ENCODE data around the gene IFI27.
"Not testable (repeated sequence)": the region's sequence is repeated elsewhere in the genome, so short reads cannot be mapped to it uniquely, and the experiment has no call there.

DNA sequence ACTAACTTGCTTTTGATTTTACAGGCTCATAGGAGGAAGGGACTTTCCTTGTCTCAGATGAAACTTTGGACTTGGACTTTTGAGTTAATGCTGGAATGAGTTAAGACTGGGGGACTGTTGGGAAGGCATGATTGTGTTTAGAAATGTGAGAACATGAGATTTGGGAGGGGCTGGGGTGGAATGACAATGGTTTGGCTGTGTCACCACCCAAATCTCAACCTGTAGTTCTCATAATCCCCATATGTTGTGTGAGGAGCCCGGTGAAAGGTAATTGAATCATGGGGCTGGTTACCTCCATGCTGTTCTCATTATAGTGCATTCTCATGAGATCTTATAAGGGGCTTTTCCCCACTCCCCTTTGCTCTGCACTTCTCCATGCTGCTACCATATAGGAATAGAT, 45.6 kb downstream of the IFI27 start:
- TF ChIP-seq, protein P1, sequence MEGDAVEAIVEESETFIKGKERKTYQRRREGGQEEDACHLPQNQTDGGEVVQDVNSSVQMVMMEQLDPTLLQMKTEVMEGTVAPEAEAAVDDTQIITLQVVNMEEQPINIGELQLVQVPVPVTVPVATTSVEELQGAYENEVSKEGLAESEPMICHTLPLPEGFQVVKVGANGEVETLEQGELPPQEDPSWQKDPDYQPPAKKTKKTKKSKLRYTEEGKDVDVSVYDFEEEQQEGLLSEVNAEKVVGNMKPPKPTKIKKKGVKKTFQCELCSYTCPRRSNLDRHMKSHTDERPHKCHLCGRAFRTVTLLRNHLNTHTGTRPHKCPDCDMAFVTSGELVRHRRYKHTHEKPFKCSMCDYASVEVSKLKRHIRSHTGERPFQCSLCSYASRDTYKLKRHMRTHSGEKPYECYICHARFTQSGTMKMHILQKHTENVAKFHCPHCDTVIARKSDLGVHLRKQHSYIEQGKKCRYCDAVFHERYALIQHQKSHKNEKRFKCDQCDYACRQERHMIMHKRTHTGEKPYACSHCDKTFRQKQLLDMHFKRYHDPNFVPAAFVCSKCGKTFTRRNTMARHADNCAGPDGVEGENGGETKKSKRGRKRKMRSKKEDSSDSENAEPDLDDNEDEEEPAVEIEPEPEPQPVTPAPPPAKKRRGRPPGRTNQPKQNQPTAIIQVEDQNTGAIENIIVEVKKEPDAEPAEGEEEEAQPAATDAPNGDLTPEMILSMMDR (IDR thresholded peaks at IDR 0.05), result not testable (repeated sequence)
- not testable (repeated sequence) for TF ChIP-seq POLR2A (IDR thresholded peaks at IDR 0.05)

Measured in ovary (tissue), 3 donors.